ENCODE results near the gene EN2.

The EN2 gene

DNA sequence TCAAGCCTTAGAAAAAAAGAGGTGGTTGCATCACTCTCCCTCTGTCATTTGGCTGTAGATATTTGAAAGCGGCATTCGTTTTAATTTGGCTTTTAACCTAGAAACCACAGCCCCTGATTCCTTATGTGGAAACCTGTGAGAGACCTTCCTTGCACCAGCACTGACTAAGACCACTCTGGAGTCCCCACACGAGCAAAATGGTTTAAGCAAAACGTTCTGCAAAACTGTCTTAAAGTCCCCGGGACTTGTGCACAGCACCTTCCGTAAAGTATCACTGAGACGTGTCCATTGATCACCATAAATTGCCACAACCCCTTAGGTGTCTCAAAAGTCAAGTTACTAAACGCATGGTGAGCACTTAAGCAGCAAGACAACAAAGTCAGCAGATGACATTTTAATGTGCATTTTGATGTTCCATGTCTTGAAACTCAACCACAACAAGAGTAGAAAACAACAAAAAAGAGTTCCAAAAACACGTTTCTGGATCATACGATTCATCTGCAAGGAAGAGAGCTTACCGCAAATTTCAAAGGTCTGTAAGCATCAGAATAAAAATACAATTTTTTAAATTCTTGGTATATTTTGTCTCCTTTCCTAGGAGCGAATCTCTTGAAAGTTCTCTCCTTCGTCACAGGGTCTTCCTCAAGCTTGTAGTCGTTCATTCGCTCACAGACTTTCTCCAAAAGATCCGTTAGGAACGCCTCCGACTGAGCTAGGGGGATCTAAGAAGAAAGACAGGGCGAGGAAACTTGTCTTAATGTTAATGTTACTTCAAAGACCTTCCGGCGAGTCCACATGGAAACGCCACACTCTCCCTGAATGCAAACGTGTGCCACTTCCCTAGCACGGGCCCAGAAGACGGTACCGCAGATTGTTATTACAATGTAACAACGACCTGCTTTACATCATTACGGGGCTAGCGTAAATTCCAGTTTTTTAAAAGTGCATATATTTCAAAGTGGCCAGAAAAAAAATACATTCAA is 50.7 kb downstream of the EN2 start:
- no peak for DNase-seq (ENCODE audit: low read depth)

DNA sequence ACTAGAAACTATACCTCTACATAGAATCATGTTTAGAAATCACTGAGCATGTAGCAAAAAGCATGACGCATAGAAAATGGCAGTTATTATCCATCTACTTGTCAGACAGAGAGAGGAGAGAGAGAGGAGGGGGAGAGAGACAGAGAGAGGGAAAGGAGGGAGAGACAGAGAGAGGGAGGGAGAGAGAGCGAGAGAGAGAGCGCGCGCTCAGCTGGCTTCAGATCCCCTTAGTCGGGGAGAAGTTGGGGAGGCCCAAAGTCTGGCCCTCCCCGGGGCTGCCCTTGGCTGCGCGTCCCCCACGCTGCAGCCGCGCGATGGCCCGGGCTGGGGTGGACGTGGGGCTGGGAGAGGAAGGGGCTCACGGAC is 51.4 kb downstream of the EN2 start:
- no peak for DNase-seq (ENCODE audit: low read depth)

DNA sequence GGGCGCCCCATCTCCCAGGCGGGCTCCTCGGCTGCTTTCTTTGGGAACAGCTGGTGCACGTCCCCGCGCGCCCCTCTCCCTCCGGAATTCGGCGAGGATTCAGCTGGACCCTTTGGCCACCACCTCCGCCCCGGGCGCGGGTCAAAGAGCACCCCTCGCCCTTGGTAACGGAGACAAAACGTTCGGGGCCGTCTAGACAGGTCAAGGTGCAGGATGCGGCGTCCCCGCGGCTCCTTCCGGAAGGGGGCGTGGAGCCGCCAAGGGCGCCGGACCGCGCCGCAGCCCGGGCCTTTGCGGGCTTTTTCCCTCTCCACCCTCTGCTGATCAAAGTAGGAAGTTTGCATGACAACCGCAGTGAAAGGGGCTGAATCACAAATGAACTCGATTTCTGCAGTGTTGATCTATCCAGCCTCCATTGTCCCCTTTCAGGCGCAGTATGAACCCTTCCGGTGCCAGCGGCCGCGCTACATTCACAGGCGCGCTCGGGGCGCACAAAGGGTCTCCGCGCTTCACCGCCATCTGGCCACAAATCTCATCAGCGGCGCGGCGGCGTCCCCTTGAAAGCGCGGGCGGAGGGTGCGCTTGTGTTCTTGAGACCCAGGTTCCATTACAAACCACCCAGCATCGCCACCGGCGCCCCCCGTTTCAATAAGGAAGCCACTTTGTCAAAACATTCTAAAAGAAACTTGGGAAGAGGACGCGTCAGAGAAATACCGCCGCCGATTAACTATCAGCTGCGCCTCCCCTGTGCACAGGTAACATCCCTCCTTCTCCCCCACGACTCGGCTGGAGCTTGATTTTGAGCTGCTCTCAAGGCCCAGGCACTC is 52.0 kb downstream of the EN2 start:
- no peak for DNase-seq (ENCODE audit: low read depth)

DNA sequence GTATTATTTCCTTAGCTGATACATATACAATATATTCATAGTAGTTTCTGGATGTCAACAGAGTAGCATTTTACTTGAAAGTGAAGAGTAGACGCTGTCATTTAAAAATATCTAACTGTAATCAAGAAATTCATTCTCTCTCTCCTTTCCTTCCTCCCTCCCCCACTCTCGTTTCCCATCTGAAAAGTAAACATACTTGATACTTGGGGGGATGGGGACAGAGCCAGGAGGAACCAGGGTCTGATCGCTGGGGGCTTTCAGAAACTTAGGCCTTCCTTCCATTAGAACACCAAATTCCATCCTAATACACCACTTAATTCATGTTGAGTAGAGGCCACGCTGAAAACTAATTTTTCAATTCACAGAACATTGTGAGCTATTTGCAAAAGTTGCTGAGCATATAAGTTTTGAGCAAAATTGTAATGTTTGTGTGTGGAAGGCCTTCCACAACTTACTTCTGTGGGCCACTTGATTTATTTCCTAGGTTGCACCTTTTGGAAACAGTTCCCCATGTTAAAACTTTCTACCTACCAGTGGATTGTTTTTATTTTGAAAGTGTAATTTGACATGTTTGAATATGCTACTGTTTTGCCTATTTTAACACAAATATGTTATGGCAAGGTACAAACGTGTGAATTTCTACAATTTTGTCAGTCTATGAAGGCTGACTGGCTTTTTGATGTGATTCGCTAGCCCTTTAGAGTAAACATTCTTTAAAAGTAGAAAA is 53.2 kb downstream of the EN2 start:
- DNase-seq (ENCODE audit: low read depth), result no peak

- DNase-seq (ENCODE audit: low read depth), result no peak
Measured at GRCh38 chr7:155511702-155511996, 53.7 kb downstream of the EN2 start.

DNA sequence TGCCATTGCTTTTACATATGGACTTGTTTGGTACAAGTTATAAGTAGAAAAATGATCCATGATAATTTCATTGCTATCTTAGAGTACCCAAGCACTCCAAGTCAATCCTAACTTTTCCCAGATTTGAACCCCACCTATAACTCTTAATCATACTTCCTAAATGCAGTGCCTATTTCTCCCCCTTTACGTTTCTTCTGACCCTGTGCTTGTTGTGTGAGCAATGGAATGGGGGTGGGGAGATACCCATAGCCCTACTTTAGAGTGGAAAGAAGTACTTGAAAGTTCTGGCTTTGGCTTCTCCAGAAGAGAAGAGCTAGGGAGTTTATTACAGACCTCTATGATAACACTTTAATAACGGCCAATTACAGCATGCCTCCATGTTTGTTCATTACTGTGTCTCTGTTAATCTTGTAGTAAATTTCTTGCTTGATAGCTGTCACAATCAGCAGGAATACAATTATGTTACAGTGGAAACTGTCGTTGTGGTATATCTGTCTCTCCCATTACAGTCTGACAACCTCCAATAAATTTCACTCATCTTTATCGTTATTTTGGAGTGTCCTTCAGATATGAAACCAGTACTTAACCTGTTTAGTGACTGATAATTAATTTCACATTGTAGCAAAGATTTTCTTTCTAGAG is 54.4 kb downstream of the EN2 start:
- DNase-seq (ENCODE audit: low read depth), result no peak

DNA sequence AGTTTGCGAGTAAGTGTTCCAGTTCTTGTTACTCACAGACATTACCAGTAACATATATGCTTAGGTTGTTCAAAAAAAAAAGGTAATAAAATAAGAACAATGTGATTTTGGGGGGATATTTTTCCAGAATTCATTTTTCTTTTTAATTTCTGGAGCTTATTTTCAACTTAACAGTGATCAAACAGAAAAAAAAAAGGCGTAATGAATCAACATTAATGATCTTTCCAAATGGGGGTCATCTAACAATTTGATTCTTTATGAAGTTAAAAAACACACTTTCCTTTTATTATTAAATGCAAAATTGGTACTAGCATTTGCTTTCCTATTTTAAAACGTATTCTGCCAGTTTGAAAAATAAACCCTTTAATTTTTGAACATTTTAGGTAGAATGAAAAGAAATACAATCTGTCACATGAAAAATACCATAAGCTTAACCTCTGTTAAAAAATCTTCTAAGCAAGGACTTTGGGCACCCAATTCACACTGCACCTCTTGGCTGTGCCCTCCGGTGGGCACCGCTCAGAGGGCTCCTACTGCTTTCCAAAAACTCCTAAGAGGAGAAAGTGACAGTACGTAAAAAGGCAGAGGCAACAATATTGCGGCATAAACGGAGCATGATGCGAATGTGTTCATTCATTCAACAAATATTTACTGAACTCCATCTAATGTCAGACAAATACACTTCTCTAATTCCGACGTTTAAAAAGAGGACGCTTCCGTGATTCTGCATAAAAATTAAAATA is 55.8 kb downstream of the EN2 start:
- no peak for DNase-seq (ENCODE audit: low read depth)

DNA sequence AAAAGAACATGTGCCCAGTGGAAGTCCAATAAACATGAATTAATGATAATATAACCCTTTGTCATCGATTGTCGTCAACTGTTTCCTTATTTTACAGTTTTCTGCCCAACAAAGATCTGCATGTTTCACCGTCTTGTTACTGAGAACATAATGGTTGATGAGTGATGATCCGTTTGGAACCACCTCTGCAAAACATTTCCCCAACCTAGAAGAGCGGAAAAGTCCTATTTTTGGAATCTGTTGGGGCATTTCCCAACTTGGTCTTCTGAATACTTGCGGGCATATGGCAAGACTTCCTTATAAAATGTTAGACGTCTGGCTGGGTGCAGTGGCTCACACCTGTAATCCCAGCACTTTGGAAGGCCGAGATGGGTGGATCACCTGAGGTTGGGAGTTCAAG is 56.4 kb downstream of the EN2 start:
- DNase-seq (ENCODE audit: low read depth), result no peak
